ENCODE measurements around the gene RASA3. TPM values are rescaled to one million over a fixed set of nuclear protein-coding genes. Genes with fewer than 3 reads are reported as not detected.
A peak's percentile ranks its signal among the peaks of the same experiment; 100 is the strongest.

Gene RASA3
- total RNA-seq, 1 donor from 2014 or later: 2.9 TPM

DNA sequence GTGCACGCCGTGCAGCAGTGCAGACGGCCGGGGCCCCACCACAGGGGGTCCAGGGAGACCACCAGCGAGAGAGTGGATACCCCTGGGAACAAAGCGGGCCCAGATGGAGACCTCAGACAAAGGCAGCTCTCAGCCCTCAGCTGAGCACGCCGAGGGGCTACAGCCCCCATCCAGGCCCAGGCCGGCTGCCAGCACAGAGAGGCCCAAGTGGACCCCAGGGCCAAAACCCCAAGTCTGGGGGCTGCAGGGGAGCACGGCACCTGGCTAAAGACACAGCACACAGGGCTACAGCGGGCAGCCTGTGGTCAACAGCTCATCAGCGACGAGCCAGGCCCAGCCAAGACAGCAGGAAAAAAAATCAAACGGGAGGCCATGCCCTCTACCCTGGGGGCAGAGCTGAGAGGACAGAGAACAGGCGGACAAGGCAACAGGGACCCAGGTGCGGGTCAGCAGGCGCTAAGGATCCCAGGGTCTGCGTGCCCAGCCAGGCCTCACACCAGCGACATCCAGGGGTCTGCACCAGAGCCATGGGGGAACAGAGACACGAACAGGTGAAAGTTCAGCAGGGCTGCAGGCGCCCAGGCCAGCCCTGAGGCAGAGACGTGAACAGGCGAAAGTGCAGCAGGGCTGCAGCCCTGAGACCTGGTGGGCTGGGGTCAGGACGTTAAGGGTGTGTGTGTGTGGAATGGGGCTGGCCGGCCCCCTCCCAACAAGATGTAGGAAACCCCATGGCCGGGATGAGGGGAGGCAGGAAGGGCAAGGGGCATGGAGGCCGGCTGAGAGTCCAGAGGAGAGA lies 34.3 kb downstream of the RASA3 start:
- H3K9me3 Mint-ChIP-seq: peaks cover 7% of the 10 kb centered on the region
- peaks cover 11% of the 10 kb centered on the region for H3K27me3 Mint-ChIP-seq (ENCODE audit: insufficient read depth, low read depth)
- peaks cover 47% of the 10 kb centered on the region for H3K4me1 Mint-ChIP-seq
- H3F3A ChIP-seq (ENCODE audit: low read depth): peaks cover 32% of the 10 kb centered on the region
- no peaks in the 10 kb centered on the region for H3K36me3 ChIP-seq
- H3K9ac ChIP-seq: no peak overlapping the region
- peak overlapping the region; percentile 97 for H3K27ac Mint-ChIP-seq
- no peak overlapping the region for H3K27ac ChIP-seq
- H3K9me3 ChIP-seq (ENCODE audit: low read depth): no peaks in the 10 kb centered on the region
- H3K4me3 ChIP-seq: no peak overlapping the region
- peak overlapping the region; percentile 71 for H3K4me3 Mint-ChIP-seq
- no peak overlapping the region for H2AFZ ChIP-seq (replicated peaks)
- H4K20me1 ChIP-seq (ENCODE audit: low read depth): no peaks in the 10 kb centered on the region
- no peak overlapping the region for H3K4me2 ChIP-seq
- no peak for DNase-seq (ENCODE audit: low spot score)
- no peaks in the 10 kb centered on the region for H3K27me3 ChIP-seq
- peaks cover 8% of the 10 kb centered on the region for H3K4me1 ChIP-seq
- H3K79me2 ChIP-seq (ENCODE audit: low read depth): no peaks in the 10 kb centered on the region
- peaks cover 6% of the 10 kb centered on the region for H3K36me3 Mint-ChIP-seq
- TF ChIP-seq, protein P1, sequence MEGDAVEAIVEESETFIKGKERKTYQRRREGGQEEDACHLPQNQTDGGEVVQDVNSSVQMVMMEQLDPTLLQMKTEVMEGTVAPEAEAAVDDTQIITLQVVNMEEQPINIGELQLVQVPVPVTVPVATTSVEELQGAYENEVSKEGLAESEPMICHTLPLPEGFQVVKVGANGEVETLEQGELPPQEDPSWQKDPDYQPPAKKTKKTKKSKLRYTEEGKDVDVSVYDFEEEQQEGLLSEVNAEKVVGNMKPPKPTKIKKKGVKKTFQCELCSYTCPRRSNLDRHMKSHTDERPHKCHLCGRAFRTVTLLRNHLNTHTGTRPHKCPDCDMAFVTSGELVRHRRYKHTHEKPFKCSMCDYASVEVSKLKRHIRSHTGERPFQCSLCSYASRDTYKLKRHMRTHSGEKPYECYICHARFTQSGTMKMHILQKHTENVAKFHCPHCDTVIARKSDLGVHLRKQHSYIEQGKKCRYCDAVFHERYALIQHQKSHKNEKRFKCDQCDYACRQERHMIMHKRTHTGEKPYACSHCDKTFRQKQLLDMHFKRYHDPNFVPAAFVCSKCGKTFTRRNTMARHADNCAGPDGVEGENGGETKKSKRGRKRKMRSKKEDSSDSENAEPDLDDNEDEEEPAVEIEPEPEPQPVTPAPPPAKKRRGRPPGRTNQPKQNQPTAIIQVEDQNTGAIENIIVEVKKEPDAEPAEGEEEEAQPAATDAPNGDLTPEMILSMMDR (IDR thresholded peaks at IDR 0.05): no peak
- TF ChIP-seq EZH2 (IDR thresholded peaks at IDR 0.05) (no peak), EZH2phosphoT487 (IDR thresholded peaks at IDR 0.05) (no peak)

DNA sequence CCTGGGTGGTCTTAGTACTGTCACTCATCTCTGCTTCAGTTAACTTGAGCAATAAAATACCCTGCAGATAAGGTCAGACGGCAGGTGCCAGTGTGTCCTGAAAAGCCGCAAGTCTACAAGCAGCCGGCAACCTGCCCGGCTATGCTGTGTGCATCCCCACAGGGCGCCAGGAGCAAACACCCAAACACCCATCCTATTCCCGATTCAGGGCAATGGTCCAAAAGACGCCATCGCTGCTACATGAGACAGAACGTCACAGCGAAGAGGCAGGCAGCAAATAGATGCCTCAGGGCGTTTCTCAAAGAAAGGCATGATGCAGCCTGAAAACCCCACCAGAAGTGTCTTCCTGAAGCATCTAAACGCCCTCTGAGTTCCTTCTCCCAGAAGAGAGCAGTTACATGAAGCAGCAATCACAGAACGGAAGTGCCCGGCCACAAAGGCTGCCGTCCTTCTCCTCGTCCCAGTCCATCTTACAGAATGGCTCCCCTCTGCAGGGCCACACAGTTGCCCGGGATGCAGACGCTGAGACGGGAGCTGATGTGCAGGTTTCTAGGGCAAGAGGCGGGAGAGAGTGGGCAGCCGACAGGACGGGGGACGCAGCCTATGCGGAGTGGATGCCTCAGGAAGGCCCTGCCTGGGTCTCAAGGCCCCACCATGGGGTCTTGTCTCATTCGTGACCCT lies 35.1 kb downstream of the RASA3 start:
- Histone ChIP-seq H3K4me1 (peaks cover 8% of the 10 kb centered on the region), H3K4me2 (no peak overlapping the region), H3K27ac (no peak overlapping the region), H3K9me3 (ENCODE audit: low read depth) (no peaks in the 10 kb centered on the region), H3K9ac (no peak overlapping the region), H3F3A (ENCODE audit: low read depth) (peaks cover 32% of the 10 kb centered on the region), H3K4me3 (no peak overlapping the region), H3K79me2 (ENCODE audit: low read depth) (no peaks in the 10 kb centered on the region), H3K36me3 (no peaks in the 10 kb centered on the region), H3K27me3 (no peaks in the 10 kb centered on the region), H4K20me1 (ENCODE audit: low read depth) (no peaks in the 10 kb centered on the region), H2AFZ (replicated peaks) (no peak overlapping the region)
- Mint-ChIP-seq H3K27ac (peak overlapping the region; percentile 97), H3K36me3 (peaks cover 6% of the 10 kb centered on the region), H3K4me1 (peaks cover 47% of the 10 kb centered on the region), H3K9me3 (peaks cover 7% of the 10 kb centered on the region), H3K27me3 (ENCODE audit: insufficient read depth, low read depth) (peaks cover 11% of the 10 kb centered on the region), H3K4me3 (peak overlapping the region; percentile 57)
- no peak for DNase-seq (ENCODE audit: low spot score)
- no peak for TF ChIP-seq EZH2 (IDR thresholded peaks at IDR 0.05)
- TF ChIP-seq, protein P1 (IDR thresholded peaks at IDR 0.05): no peak
- TF ChIP-seq EZH2phosphoT487 (IDR thresholded peaks at IDR 0.05): no peak

DNA sequence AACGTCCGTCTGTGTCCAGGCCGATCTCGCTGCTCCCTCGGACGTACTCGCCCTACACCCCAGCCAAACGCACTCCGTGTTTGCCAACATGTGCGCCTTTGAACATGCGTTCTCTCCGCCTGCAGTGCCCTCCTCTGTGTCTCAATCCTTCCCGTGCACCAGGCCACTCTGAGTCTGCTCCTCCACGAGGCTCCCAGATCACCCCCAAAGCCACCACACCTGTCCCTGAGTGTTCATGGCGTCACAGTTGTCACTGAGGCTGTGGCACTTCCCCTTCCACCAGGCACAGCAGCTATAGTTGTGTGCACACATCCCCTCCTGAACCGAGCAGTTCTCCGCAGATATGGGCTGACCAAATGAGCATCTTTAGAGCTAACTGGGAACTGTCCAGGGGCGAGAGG lies 35.6 kb downstream of the RASA3 start:
- Mint-ChIP-seq H3K27me3 (ENCODE audit: insufficient read depth, low read depth) (peaks cover 10% of the 10 kb centered on the region), H3K4me3 (peak overlapping the region; percentile 57), H3K4me1 (peaks cover 45% of the 10 kb centered on the region), H3K9me3 (peaks cover 13% of the 10 kb centered on the region), H3K36me3 (peaks cover 7% of the 10 kb centered on the region), H3K27ac (peak overlapping the region; percentile 97)
- no peak overlapping the region for H3K9ac ChIP-seq
- no peaks in the 10 kb centered on the region for H3K36me3 ChIP-seq
- H2AFZ ChIP-seq (replicated peaks): no peak overlapping the region
- no peaks in the 10 kb centered on the region for H4K20me1 ChIP-seq (ENCODE audit: low read depth)
- H3F3A ChIP-seq (ENCODE audit: low read depth): peaks cover 31% of the 10 kb centered on the region
- H3K27me3 ChIP-seq: no peaks in the 10 kb centered on the region
- TF ChIP-seq EZH2 (IDR thresholded peaks at IDR 0.05) (no peak), EZH2phosphoT487 (IDR thresholded peaks at IDR 0.05) (no peak)
- TF ChIP-seq, protein P1 (IDR thresholded peaks at IDR 0.05): no peak
- no peak overlapping the region for H3K27ac ChIP-seq
- H3K4me1 ChIP-seq: peaks cover 8% of the 10 kb centered on the region
- no peaks in the 10 kb centered on the region for H3K9me3 ChIP-seq (ENCODE audit: low read depth)
- no peak overlapping the region for H3K4me3 ChIP-seq
- H3K4me2 ChIP-seq: no peak overlapping the region
- no peak for DNase-seq (ENCODE audit: low spot score)
- no peaks in the 10 kb centered on the region for H3K79me2 ChIP-seq (ENCODE audit: low read depth)

All from neural progenitor cell (in vitro differentiated cells).